ENCODE results near the gene NEURL1B.

DNA sequence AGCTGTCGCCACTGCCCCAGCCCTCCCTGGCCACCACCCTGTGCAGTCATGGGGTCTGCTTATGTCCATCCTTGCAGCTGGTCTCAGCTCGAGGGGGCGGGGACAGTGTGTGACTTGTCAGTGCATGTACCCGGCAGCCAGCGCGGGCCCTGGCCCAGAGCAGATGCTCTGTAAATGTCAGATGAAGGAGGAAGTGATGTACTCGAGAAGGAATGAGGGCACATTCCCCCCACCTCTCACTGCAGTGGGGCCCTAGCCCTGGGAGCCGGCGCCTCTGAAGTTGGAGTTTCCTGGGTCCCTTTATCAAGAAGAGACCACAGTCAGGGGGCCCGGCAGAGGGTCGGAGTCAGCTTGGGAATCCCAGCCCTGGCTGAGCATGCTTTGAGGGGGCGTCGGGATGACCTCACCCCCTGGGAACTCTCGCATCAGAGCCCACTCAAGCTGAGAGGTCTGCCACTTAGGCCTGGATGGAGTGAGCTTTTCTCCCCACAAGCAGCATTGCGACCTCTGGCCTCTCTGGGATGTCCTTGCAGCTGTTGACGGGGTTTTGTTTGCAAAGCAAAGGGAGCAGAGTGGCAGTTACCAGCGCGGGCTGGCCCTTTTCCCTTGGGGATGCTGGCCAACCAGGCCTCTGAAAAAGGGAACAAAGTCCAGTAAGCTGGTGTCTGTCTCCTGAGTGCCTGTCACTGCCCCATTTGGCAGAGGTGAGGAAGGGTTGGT, 19.0 kb downstream of the NEURL1B start:
- TF ChIP-seq CTCF (conservative IDR thresholded peaks at IDR 0.05; ENCODE audit: low read length) (no peak), EZH2phosphoT487 (IDR thresholded peaks at IDR 0.05; ENCODE audit: borderline replicate concordance, low read depth, low read length) (no peak)
